ENCODE measurements around the gene EBPL. TPM values are rescaled to one million over a fixed set of nuclear protein-coding genes. Genes with fewer than 3 reads are reported as not detected.
A peak's percentile ranks its signal among the peaks of the same experiment; 100 is the strongest.

The EBPL gene
- total RNA-seq, 1 donor: 47.0 TPM

DNA sequence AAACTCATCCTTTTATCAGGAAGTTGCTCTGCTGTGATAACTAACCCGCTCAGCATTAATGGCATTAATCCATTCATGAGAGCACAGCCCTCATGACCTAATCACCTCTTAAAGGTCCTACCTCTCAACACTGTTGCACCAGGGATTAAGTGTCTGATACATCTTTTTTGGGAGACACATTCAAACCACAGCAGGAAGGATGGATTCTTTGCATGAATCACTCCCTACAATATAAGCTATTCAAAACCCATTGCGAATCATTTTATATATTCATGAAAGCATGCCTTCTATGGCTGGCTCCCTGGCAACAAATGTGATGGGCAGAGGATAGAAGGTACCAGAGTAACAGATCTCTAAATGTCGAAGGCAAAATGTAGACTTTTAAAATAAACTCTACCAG is 35.4 kb downstream of the EBPL start:
- DNase-seq (ENCODE audit: low read depth): no peak
- H3K4me3 ChIP-seq (ENCODE audit: low read depth, low read length): no peak overlapping the region
- TF ChIP-seq, protein P1, sequence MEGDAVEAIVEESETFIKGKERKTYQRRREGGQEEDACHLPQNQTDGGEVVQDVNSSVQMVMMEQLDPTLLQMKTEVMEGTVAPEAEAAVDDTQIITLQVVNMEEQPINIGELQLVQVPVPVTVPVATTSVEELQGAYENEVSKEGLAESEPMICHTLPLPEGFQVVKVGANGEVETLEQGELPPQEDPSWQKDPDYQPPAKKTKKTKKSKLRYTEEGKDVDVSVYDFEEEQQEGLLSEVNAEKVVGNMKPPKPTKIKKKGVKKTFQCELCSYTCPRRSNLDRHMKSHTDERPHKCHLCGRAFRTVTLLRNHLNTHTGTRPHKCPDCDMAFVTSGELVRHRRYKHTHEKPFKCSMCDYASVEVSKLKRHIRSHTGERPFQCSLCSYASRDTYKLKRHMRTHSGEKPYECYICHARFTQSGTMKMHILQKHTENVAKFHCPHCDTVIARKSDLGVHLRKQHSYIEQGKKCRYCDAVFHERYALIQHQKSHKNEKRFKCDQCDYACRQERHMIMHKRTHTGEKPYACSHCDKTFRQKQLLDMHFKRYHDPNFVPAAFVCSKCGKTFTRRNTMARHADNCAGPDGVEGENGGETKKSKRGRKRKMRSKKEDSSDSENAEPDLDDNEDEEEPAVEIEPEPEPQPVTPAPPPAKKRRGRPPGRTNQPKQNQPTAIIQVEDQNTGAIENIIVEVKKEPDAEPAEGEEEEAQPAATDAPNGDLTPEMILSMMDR (IDR thresholded peaks at IDR 0.05; ENCODE audit: insufficient read depth, low read length): no peak

- TF ChIP-seq, protein P1 (IDR thresholded peaks at IDR 0.05; ENCODE audit: insufficient read depth, low read length): no peak
- DNase-seq (ENCODE audit: low read depth): no peak
- no peak overlapping the region for H3K4me3 ChIP-seq (ENCODE audit: low read depth, low read length)
Observed at GRCh38 chr13:49654011-49654410, 37.3 kb downstream of the EBPL start.

GRCh38 chr13:49653478-49653877 is 37.8 kb downstream of the EBPL start:
- no peak overlapping the region for H3K4me3 ChIP-seq (ENCODE audit: low read depth, low read length)
- no peak for DNase-seq (ENCODE audit: low read depth)
- TF ChIP-seq, protein P1 (IDR thresholded peaks at IDR 0.05; ENCODE audit: insufficient read depth, low read length): no peak

- no peak overlapping the region for H3K4me3 ChIP-seq (ENCODE audit: low read depth, low read length)
- DNase-seq (ENCODE audit: low read depth): no peak
- TF ChIP-seq, protein P1 (IDR thresholded peaks at IDR 0.05; ENCODE audit: insufficient read depth, low read length): peak; percentile 31
Observed at GRCh38 chr13:49652355-49653305, 38.7 kb downstream of the EBPL start.

DNA sequence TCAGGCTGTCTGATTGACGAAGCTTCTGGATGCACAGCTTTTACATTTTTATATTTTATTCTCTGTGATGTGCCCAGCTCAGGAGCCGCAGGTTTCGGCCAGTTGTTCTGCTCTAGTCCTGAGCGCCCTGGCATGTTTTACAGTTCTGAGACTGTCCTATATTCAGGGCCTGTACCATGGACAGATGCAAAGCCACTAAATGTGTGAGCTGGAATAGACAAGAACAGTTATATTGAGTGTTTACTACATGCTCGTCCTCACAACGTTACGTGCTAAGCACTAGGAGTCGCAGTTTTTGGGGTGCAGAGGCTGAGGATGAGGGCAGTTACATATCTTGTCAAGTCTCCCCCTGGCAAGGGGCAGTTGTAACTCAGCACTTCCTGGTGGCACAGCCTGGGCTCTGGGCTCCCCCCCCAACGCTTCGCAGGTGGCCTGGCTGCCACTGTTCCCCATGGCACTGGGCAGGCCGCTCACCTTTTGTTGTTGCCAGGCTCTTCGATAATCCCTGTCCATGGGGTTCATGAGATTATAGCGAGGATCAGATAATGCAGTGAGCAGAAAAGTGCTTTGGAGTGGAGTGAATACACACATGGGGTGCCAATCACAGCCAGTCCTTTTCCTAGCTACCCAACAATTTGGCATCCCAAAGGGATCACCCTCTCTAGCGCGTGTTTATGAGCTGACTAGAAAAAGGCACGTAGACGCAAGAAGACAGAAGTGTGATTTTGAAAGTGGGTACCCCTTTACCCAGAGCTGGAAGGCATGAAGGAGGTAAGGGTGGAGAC is 39.5 kb downstream of the EBPL start:
- DNase-seq (ENCODE audit: low read depth): no peak
- TF ChIP-seq, protein P1 (IDR thresholded peaks at IDR 0.05; ENCODE audit: insufficient read depth, low read length): no peak
- H3K4me3 ChIP-seq (ENCODE audit: low read depth, low read length): no peak overlapping the region

DNA sequence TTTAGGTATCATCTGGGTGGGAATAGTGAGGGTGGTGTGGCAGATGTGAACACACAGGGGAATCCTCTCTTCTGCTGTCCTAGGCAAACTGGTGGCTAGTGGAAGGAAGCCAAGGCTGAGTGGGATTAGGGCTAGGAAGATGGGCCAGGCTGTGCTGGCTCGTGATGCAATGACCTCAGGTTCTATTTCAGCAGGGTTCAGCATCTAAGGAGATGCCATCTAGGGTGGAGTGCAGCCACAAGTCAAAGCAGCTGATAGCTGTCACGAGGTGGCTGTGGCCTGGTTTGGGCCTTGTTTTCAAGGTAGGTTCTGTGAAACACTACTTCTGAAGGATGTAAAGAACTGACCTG is 41.3 kb downstream of the EBPL start:
- no peak for DNase-seq (ENCODE audit: low read depth)
- TF ChIP-seq, protein P1 (IDR thresholded peaks at IDR 0.05; ENCODE audit: insufficient read depth, low read length): no peak
- H3K4me3 ChIP-seq (ENCODE audit: low read depth, low read length): no peak overlapping the region

All from fibroblast of the aortic adventitia (primary cell).